HG03196 (cell line): ENCODE data around the gene SLC7A6OS.

ENCODE experiments used
- ATAC-seq: cut with Tn5 transposase; IDR thresholded peaks from one replicate; pipeline ENCODE4 v1.9.1; 2021; ENCODE audit not compliant: unreplicated experiment

SLC7A6OS gene

DNA sequence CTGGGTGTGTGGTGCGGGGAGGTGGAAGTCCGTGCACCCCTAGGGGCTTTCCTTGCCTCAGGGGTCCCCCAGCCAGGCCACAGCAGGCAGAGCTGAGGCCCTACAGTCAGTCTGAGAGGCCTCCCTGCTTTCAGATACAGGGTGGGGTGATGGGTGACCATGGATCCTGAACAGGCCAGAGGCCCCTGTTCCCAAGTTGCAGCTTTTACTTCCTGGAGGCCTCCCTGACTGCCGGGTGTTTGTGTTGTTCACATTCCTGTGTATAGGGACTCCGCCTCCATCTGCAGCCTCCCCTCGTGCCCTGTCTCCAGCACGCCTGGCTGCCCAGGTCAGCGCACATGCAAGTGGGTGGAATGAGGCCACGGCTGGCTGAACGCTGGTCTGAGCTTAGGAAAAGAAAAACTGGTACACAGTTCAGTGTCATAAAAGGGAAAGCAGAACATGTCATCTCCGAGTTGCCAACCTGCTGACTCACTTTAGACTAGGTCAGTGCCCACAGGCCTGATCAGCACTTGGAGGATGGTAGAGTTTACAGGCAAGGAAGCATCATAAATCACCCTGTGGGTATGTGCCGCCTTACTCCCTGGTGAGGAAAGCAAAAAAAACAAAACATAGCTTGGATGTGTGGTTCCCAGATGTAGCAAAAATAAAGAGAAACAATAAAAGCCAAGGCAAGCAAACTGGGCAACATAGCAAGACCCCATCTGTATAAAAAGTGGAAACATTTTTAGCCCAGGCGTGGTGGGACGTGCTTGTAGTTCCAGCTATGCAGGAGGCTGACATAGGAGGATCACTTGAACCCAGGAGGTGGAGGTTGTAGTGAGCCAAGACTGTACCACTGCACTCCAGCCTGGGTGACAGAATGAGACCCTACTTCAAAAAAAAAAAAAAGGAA, 52.6 kb downstream of the SLC7A6OS start:
- no peak for ATAC-seq

DNA sequence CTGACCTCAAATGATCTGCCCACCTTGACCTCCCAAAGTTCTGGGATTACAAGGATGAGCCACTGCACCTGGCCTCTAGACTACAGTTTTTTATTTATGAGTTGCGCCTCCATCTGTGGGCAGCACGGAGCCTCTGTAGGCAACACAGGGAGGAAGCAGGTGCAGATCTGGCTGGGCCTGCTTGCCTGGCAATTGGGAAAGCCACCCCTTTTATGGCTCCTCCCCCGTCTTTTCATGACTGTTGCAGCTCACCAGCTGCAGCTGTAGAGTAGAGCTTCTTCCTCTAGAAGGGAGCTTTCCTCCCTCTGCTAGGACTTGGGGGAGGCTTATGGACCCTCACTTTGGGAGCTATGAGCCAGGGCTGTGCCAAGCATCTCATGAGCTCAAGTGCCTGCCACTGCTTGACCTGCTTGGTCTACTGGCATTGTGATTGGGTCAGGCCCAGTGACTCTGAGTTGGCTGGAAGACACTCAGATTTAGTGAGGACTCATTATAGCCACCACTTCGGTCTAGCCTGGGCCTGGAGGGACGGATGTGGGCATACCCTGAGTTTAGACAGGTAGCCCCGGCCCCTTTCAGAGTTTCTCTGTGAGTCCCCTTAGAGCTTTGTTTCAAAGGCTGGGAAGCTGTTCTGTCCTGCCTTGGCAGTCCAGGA, 53.4 kb downstream of the SLC7A6OS start:
- no peak for ATAC-seq

DNA sequence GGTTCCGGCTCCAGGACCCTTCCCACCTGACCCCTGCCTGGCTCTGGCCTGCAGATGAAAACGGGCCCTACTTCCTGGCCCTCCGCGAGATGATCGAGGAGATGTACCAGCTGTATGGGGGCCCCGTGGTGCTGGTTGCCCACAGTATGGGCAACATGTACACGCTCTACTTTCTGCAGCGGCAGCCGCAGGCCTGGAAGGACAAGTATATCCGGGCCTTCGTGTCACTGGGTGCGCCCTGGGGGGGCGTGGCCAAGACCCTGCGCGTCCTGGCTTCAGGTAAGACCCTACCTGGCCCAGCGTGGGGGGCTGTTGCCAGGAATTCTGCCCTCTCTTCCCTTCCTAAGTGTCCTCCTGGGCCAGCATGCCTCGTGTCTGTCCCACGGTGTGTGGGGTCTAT, 55.0 kb downstream of the SLC7A6OS start:
- ATAC-seq, result no peak

DNA sequence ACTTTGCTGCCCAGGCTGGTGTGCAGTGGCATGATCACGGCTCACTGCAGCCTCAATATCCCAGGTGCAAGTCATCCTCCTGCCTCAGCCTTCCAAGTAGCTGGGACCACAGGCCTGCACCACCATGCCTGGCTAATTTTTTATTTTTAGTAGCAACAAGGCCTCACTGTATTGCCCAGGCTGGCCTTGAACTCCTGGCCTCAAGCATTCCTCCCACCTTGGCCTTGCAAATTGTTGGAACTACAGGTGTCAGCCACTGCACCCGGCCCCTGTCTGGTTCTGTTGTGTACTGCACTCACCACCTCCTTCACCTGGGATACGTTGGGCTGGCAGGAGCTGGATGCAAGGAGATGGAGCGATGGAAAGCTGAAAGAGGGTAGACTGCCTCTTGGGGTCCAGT, 57.0 kb downstream of the SLC7A6OS start:
- no peak for ATAC-seq

DNA sequence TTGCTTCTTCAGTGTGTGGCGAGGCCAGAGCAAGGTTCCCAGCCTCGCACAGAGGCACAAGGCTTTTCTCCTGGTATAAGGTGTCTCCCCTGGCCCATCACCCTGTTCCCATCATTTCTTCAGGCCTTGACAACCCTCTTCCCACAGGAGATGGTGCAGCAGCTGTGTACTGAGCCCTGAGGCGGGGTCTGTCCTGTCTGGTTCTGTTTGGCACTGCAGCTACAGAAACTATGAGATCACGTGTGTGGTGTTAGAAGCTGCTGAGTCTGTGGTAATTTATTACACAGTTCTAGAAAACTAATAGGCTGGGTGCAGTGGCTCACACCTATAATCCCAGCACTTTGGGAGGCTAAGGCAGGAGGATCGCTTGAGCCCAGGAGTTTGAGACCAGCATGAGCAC, 58.4 kb downstream of the SLC7A6OS start:
- no peak for ATAC-seq

DNA sequence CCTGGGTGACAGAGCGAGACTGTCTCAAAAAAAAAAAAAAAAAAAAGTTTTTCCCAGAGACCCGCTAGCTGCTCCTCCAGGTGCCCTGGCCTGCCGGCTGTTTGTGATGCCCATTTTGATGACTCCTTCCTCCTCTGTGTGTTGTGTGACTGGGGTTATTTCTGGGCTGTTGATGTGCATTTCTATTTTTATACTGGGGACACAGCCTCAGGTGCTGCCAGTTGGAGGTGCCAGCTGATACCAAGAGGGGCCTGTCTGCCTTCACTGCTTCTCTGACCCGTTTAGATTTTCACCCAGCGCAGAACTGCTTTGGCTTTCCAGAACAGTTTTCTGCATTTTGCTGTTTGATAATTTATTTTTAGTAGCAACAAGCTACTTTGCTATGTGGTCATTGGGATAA, 58.9 kb downstream of the SLC7A6OS start:
- ATAC-seq, result no peak

- no peak for ATAC-seq
Measured at GRCh38 chr16:68250951-68251350, 59.8 kb downstream of the SLC7A6OS start.

- no peak for ATAC-seq
Measured at GRCh38 chr16:68249371-68249770, 61.4 kb downstream of the SLC7A6OS start.
